H1 (cell line): Measurements from ENCODE around the gene OMG. TPM values are rescaled to one million over a fixed set of nuclear protein-coding genes. Genes with fewer than 3 reads are reported as not detected.

ENCODE experiments used
- CTCF ChIA-PET: fragments of 300-600 bp; sonication (Branson Sonifier 250); formaldehyde crosslinking; loops from one replicate; lab custom pipeline; 2021; ENCODE audit not compliant: partially characterized antibody; lab: Charles Lee
- POLR2A ChIA-PET: fragments of 300-600 bp; sonication (Branson Sonifier 250); formaldehyde crosslinking; loops from one replicate; lab custom pipeline; 2021; ENCODE audit warnings: inconsistent platforms; ENCODE audit not compliant: partially characterized antibody; lab: Charles Lee
- DNase-seq, 2 experiments: peaks; one replicate each; pipeline versions ENCODE4 v3.0.0 to v3.0.0-alpha.2; 2010 to 2022; ENCODE audit warnings: low spot score in 2 of 2, low read depth in 1 of 2, mixed read lengths in 1 of 2
- FAIRE-seq: peaks from 2 replicates; lab custom pipeline; 2011; peaks lifted over from hg19 to GRCh38; lab: Jason Lieb, UNC
- H2AFZ ChIP-seq: 2 replicates; pipeline ENCODE4 v1.8.1; 2012; ENCODE audit warnings: low read length, inconsistent platforms
- H2AK5ac ChIP-seq: 2 replicates; pipeline ENCODE4 v1.6.1; 2013; ENCODE audit warnings: low read depth, low read length
- H2BK120ac ChIP-seq: replicated peaks from 2 replicates; pipeline ENCODE3; 2013; ENCODE audit warnings: low read depth, low read length, inconsistent platforms
- H2BK12ac ChIP-seq: 2 replicates; pipeline ENCODE4 v1.6.1; 2013; ENCODE audit warnings: low read depth, low read length
- H2BK15ac ChIP-seq: 2 replicates; pipeline ENCODE4 v1.6.1; 2013; ENCODE audit warnings: low read length
- H2BK20ac ChIP-seq: 2 replicates; pipeline ENCODE4 v1.6.1; 2013; ENCODE audit warnings: low read length
- H2BK5ac ChIP-seq: 2 replicates; pipeline ENCODE4 v1.6.1; 2013; ENCODE audit warnings: low read depth, low read length
- H3K14ac ChIP-seq: 2 replicates; pipeline ENCODE4 v1.6.1; 2013; ENCODE audit warnings: inconsistent platforms; ENCODE audit not compliant: insufficient read length
- H3K18ac ChIP-seq: 2 replicates; pipeline ENCODE4 v1.6.1; 2013; ENCODE audit warnings: low read length; ENCODE audit errors: extremely low read depth
- H3K23ac ChIP-seq: 2 replicates; pipeline ENCODE4 v1.6.1; 2013; ENCODE audit warnings: inconsistent platforms; ENCODE audit not compliant: insufficient read length
- H3K23me2 ChIP-seq: 2 replicates; pipeline ENCODE4 v1.6.1; 2013; ENCODE audit warnings: low read depth, low read length
- H3K27ac ChIP-seq: 2 replicates; pipeline ENCODE4 v1.6.1; 2011; ENCODE audit warnings: low read depth, low read length, inconsistent platforms
- H3K27me3 ChIP-seq, 4 experiments: replicated peaks in 1 of 4; 1 replicate in 1 of 4; 2 replicates in 3 of 4; pipeline versions ENCODE4 v1.6.1 to v1.8.1; 2011 to 2013; ENCODE audit warnings: low read length in 3 of 4, mild to moderate bottlenecking in 3 of 4, inconsistent platforms in 2 of 4, mixed read lengths in 2 of 4, moderate library complexity in 1 of 4; ENCODE audit not compliant: control insufficient read depth in 3 of 4, insufficient read depth in 3 of 4; ENCODE audit errors: extremely low read depth in 1 of 4
- H3K36me3 ChIP-seq, 4 experiments: 2 replicates each; pipeline versions ENCODE4 v1.6.1 to v1.8.1; 2011 to 2013; ENCODE audit warnings: mild to moderate bottlenecking in 4 of 4, low read length in 3 of 4, moderate library complexity in 2 of 4, control low read depth in 1 of 4, inconsistent platforms in 1 of 4; ENCODE audit not compliant: insufficient read depth in 4 of 4, control insufficient read depth in 2 of 4
- H3K4ac ChIP-seq: replicated peaks from 2 replicates; pipeline ENCODE3; 2013; ENCODE audit warnings: low read length, low read depth, mixed read lengths, inconsistent platforms; ENCODE audit not compliant: insufficient read length
- H3K4me1 ChIP-seq, 4 experiments: replicated peaks in 1 of 4; 1 replicate in 1 of 4; 2 replicates in 3 of 4; pipeline versions ENCODE4 v1.6.1 to v1.8.1; 2011 to 2013; ENCODE audit warnings: low read length in 3 of 4, inconsistent platforms in 2 of 4, mixed read lengths in 1 of 4; ENCODE audit not compliant: insufficient read depth in 4 of 4, control insufficient read depth in 3 of 4
- H3K4me2 ChIP-seq, 2 experiments: 2 replicates each; pipeline versions ENCODE4 v1.6.1 to v1.8.1; 2011 to 2013; ENCODE audit warnings: low read depth in 2 of 2, low read length in 2 of 2, control low read depth in 1 of 2, inconsistent platforms in 1 of 2, mild to moderate bottlenecking in 1 of 2; ENCODE audit not compliant: insufficient read depth in 1 of 2
- H3K4me3 ChIP-seq, 4 experiments: fragments of 200-600, 300-600 bp in 1 of 4; sonication (generic), shearing (Covaris generic), sonication (Bioruptor Twin) in 1 of 4; 2 replicates each; pipeline versions ENCODE4 v1.5.1 to v1.8.1; 2011 to 2016; ENCODE audit warnings: low read length in 4 of 4, low read depth in 3 of 4, control low read depth in 2 of 4, inconsistent platforms in 2 of 4, mild to moderate bottlenecking in 2 of 4, mixed read lengths in 1 of 4, moderate library complexity in 1 of 4; ENCODE audit not compliant: insufficient read depth in 2 of 4; ENCODE audit errors: extremely low read depth in 1 of 4
- H3K56ac ChIP-seq: replicated peaks from 2 replicates; pipeline ENCODE3; 2013; ENCODE audit warnings: low read depth, mild to moderate bottlenecking, mixed read lengths, low read length, inconsistent platforms; ENCODE audit not compliant: insufficient read length
- H3K79me1 ChIP-seq: 2 replicates; pipeline ENCODE4 v1.6.1; 2013; ENCODE audit warnings: low read depth, low read length, control low read depth
- H3K79me2 ChIP-seq, 2 experiments: 2 replicates each; pipeline versions ENCODE4 v1.6.1 to v1.8.1; 2012 to 2013; ENCODE audit warnings: low read length in 2 of 2, mild to moderate bottlenecking in 2 of 2, inconsistent platforms in 1 of 2; ENCODE audit not compliant: insufficient read depth in 2 of 2, control insufficient read depth in 1 of 2
- H3K9ac ChIP-seq, 4 experiments: replicated peaks in 1 of 4; 1 replicate in 1 of 4; 2 replicates in 3 of 4; pipeline versions ENCODE4 v1.6.1 to v1.8.1; 2011 to 2013; ENCODE audit warnings: low read depth in 3 of 4, low read length in 3 of 4, control low read depth in 2 of 4, mild to moderate bottlenecking in 2 of 4, moderate library complexity in 2 of 4, inconsistent platforms in 1 of 4; ENCODE audit errors: extremely low read depth in 1 of 4
- H3K9me3 ChIP-seq, 2 experiments: 2 replicates each; pipeline versions ENCODE4 v1.6.1 to v1.8.1; 2012 to 2013; ENCODE audit warnings: mild to moderate bottlenecking in 2 of 2, moderate library complexity in 2 of 2, control low read depth in 1 of 2, inconsistent platforms in 1 of 2, low read depth in 1 of 2, low read length in 1 of 2, mixed read lengths in 1 of 2; ENCODE audit not compliant: insufficient read depth in 2 of 2
- H4K20me1 ChIP-seq, 2 experiments: replicated peaks in 1 of 2; 2 replicates each; pipeline versions ENCODE3 to v1.8.1; 2011 to 2013; ENCODE audit warnings: inconsistent platforms in 2 of 2, low read length in 2 of 2, mild to moderate bottlenecking in 1 of 2; ENCODE audit not compliant: insufficient read depth in 2 of 2, control insufficient read depth in 1 of 2
- H4K5ac ChIP-seq: 2 replicates; pipeline ENCODE4 v1.6.1; 2013; ENCODE audit warnings: low read length, low read depth, mixed read lengths, inconsistent platforms; ENCODE audit not compliant: insufficient read length
- H4K8ac ChIP-seq: 2 replicates; pipeline ENCODE4 v1.8.0; 2013; ENCODE audit warnings: mild to moderate bottlenecking, moderate library complexity, low read length, inconsistent platforms; ENCODE audit not compliant: insufficient read depth; ENCODE audit errors: extremely low read depth
- H4K91ac ChIP-seq: replicated peaks from 2 replicates; pipeline ENCODE3; 2013; ENCODE audit warnings: low read length, mixed read lengths, inconsistent platforms; ENCODE audit not compliant: insufficient read length
- CBX5 ChIP-seq: fragments of 300-800, 300-1000 bp; sonication (generic); IDR thresholded peaks from 2 replicates; pipeline ENCODE4 v1.7.1; 2016; ENCODE audit warnings: antibody characterized with exemption, low read length, low read depth
- CBX8 ChIP-seq: fragments of 300-800, 300-1000 bp; sonication (generic); IDR thresholded peaks from 2 replicates; pipeline ENCODE4 v1.7.1; 2016; ENCODE audit warnings: low read depth, low read length, borderline replicate concordance
- WGBS, 2 experiments: shearing (Covaris generic) in 1 of 2; methylation state at CpG; one replicate each; pipeline versions ENCODE4 v1.1.6 to v1.1.7; 2013 to 2015; ENCODE audit warnings: low lambda C conversion rate in 2 of 2, mixed read lengths in 2 of 2, inconsistent platforms in 1 of 2, low coverage in 1 of 2, missing lambda C conversion rate in 1 of 2; ENCODE audit not compliant: insufficient replicate concordance in 2 of 2, insufficient coverage in 1 of 2, insufficient read length in 1 of 2; ENCODE audit errors: extremely low coverage in 1 of 2, missing lambda C conversion rate in 1 of 2; 5-methylcytosine and 5-hydroxymethylcytosine counted together
- polyA plus RNA-seq, 7 experiments: library from polyadenylated mRNA; depleted of rRNA in 3 of 7; stranded (reverse) in 5 of 7; unstranded in 2 of 7; fragments of >200 nt in 5 of 7; fragments of 200-250 nt in 2 of 7; gene quantifications; 1 replicate in 5 of 7; 2 replicates in 1 of 7; 4 replicates in 1 of 7; pipeline versions ENCODE4 v1.2.1 to v1.2.3, GENCODE V29; 2011 to 2013; ENCODE audit warnings: missing spikeins in 2 of 7, mixed read lengths in 2 of 7
- total RNA-seq: library from RNA; stranded (reverse); fragmentation: NEBNext Ultra II Directional; extraction: Animal tissue kit (Norgen Biotek cat#: 25700); gene quantifications from 2 replicates; pipeline ENCODE4 v1.2.1, GENCODE V29; 2021

OMG gene
- total and polyA plus RNA-seq, 2 of the 8 experiments (the other 6 are each of a cell fraction or from before 2014, with no cell fraction given), result not detected

GRCh38 chr17:31256936-31257335 is 40.1 kb downstream of the OMG start:
- Histone ChIP-seq H3K18ac (no peak overlapping the region), H2BK5ac (no peak overlapping the region), H3K79me1 (no peaks in the 10 kb centered on the region), H3K56ac (no peak overlapping the region), H4K20me1 (no peaks in the 10 kb centered on the region), H4K5ac (no peak overlapping the region), H3K9me3 (no peaks in the 10 kb centered on the region), H3K4me2 (no peak overlapping the region), H3K4me3 (no peak overlapping the region), H3K23me2 (no peaks in the 10 kb centered on the region), H3K9ac (no peak overlapping the region), H3K79me2 (no peaks in the 10 kb centered on the region), H2AFZ (no peak overlapping the region), H3K36me3 (peaks cover 0 to 5% (median 0%) of the 10 kb centered on the region in 4 experiments; a peak in 1 of 8 replicates), H2BK15ac (no peak overlapping the region), H4K8ac (no peak overlapping the region), H2BK12ac (no peak overlapping the region), H3K27me3 (no peaks in the 10 kb centered on the region), H2AK5ac (no peak overlapping the region), H2BK20ac (no peak overlapping the region), H3K23ac (no peak overlapping the region), H3K4ac (no peak overlapping the region), H2BK120ac (no peak overlapping the region), H3K4me1 (no peaks in the 10 kb centered on the region), H3K27ac (no peak overlapping the region)
- DNase-seq (no peak), FAIRE-seq (no peak)
- 84% methylated on average over 3 of the region's 3 CpGs; no CpG with 5 or more reads in 1 of the 2 experiments for WGBS, 2 experiments
- TF ChIP-seq CBX8 (no peak), CBX5 (no peak)
- TF ChIP-seq, all 59 proteins: peak for 0
- H3K14ac ChIP-seq, result no peak overlapping the region
- CTCF ChIA-PET, result interaction anchor here (1.4 to 1.9 kb wide), 3 partner anchors 9 to 116 kb away, joined by 4 to 11 read pairs (median 8); no protein-coding TSS in a partner anchor
- POLR2A ChIA-PET, result no interaction called here
- no peak overlapping the region for H4K91ac ChIP-seq
